ENCODE data around the gene FOXN3.

Gene FOXN3

DNA sequence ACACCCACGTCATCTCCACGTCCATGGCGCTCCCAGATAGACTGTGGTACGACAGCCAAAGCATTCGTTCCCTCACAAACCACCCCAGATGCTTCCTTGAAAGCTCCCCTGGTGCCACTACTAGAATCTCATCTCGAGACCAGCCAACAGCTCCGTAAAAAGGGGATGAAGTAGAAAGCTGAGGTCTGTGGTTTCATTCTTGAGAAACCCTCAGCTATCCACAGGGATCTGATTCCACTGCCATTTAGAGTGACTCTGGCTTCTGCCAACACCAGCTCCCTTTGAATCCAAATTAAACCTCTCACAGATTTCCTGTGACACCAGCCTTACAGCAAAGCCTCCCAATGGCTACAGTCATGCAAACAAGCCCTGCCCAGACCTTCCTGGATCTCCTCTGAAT, 18.5 kb upstream of the FOXN3 start:
- DNase-seq (ENCODE audit: low read depth in 1 of 2, low spot score in 1 of 2): no peak

DNA sequence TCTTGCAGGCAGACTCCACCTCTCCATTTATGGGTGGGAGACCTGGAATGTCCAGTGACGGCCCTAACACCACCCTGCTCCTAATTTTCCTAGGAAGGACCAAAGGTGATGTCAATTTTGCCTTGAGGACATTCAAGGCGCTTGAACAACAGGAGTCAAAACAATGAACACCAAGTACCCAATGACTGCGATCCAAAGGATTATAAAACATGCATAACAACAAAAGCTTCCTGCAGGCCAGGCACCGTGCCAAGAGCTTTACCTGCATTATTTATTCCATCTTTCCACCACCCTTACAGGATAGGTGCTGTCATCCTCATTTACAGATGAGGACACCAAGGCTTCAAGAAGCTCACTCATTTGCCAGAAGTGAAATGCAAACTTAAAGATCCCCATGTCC, 15.2 kb upstream of the FOXN3 start:
- DNase-seq (ENCODE audit: low read depth in 1 of 2, low spot score in 1 of 2): no peak

DNA sequence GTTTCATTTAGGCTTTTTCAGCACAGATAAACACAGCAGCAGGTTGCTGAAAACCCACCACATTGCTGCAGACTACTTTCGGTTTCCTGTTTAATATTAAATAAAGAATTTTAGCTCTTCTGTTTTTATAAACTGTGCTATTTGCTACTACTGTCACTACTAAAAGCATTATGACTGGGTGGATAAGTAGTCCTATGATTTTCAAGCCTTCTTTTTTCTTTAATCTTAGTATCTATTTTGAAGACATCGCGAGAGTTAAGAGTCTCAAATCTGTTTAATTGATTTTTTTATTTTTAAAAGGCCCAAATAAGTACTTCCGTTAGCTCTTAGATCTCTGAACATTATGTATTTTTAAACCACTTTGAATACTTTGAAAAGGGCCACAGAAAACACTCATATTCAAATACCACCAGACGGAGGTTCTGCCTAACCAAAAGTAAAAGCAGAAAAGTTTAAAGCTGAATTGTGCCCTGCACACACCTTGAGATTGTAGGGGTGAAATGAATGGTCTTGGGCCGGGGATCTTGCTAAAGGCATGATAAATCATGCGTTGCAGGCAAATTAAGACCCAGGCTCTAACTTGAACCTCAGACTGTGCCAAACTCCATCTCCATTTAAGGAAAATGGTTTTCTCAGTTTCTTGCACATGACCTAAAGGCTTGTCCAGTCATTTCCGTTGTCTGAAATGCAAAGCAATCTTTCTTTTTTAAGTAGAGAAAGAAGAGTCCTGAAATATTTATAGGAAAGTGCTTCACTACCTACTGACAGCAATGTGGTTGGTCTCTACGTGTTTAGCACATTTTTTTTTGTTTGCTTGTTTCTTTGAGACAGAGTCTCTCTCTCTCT, 13.6 kb upstream of the FOXN3 start:
- DNase-seq (ENCODE audit: low read depth in 1 of 2, low spot score in 1 of 2): peak in 1 of 2 donors; percentile 63

- DNase-seq (ENCODE audit: low read depth in 1 of 2, low spot score in 1 of 2): peak in 1 of 2 donors; percentile 52
These were observed 12.5 kb upstream of the FOXN3 start for GRCh38 chr14:89429199-89430181.

GRCh38 chr14:89428546-89429198, 11.6 kb upstream of the FOXN3 start:
- no peak for DNase-seq (ENCODE audit: low read depth in 1 of 2, low spot score in 1 of 2)

DNA sequence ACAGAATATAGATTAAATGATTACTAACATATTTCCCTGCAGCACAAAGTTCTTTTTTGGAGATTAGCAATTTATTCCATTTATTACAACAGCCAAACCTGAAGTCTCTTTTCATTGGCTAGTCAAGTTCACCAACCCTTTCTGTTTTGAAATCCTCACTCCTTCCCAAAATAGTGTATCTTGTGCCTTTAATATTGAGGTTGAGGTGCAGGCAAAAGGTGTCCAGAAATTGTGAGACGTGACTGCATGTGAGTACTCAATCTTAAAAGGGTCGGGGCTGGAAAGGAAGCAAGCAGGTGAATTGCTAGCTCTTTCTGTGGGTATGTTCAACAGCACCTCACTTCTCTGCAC, 11.1 kb upstream of the FOXN3 start:
- no peak for DNase-seq (ENCODE audit: low read depth in 1 of 2, low spot score in 1 of 2)

- no peak for DNase-seq (ENCODE audit: low read depth in 1 of 2, low spot score in 1 of 2)
These were observed 10.6 kb upstream of the FOXN3 start for GRCh38 chr14:89427426-89428172.

GRCh38 chr14:89425931-89426330, 8.9 kb upstream of the FOXN3 start:
- DNase-seq (ENCODE audit: low read depth in 1 of 2, low spot score in 1 of 2): no peak

- DNase-seq (ENCODE audit: low read depth in 1 of 2, low spot score in 1 of 2): no peak
These were observed 7.2 kb upstream of the FOXN3 start for GRCh38 chr14:89424241-89424640.

- no peak for DNase-seq (ENCODE audit: low read depth in 1 of 2, low spot score in 1 of 2)
These were observed 5.9 kb upstream of the FOXN3 start for GRCh38 chr14:89422952-89423345.

- peak in 1 of 2 donors; percentile 59 for DNase-seq (ENCODE audit: low read depth in 1 of 2, low spot score in 1 of 2)
These were observed 5.3 kb upstream of the FOXN3 start for GRCh38 chr14:89422181-89422951.

DNA sequence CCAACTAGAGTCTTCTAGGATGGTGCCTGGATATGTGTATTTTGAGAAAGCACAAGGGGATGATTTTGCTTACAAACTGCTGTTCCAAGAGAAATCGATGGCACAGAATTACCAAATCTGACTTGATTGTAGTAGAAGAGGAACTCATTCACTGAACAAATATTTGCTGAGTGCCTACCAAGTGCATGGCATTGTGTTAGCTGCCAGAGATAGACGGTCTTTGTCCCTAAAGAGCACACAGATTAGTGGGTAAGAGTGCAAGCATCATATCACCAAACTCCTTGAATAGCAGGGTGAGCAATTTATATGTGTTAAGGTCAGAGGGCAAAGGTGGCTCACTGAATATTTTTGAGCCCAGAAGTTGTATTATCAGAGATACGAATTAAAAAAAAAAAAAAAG, 3.5 kb upstream of the FOXN3 start:
- no peak for DNase-seq (ENCODE audit: low read depth in 1 of 2, low spot score in 1 of 2)

- no peak for DNase-seq (ENCODE audit: low read depth in 1 of 2, low spot score in 1 of 2)
These were observed 3.0 kb upstream of the FOXN3 start for GRCh38 chr14:89419973-89420482.

DNA sequence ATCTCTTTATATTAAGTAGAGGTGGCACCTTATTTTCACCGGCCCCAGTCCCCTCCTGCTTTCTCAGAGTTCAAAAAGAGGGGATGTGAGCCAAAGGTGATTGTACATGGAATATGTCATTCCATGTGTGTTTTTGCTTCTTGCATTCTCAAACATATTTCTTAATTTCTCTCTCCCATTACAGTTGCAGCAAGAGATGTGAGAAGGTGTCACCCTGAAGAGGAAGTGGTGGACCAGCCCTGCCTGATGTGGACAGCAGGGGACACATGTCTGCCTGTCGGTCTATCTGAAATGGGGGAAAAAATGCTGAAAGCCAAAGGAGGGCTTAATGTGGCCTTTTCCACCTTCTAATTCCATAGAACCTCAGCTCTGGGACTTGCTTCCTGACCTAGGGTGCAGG, 1.9 kb upstream of the FOXN3 start:
- DNase-seq (ENCODE audit: low read depth in 1 of 2, low spot score in 1 of 2): no peak

- DNase-seq (ENCODE audit: low read depth in 1 of 2, low spot score in 1 of 2): no peak
These were observed 1.4 kb upstream of the FOXN3 start for GRCh38 chr14:89418452-89418851.

DNA sequence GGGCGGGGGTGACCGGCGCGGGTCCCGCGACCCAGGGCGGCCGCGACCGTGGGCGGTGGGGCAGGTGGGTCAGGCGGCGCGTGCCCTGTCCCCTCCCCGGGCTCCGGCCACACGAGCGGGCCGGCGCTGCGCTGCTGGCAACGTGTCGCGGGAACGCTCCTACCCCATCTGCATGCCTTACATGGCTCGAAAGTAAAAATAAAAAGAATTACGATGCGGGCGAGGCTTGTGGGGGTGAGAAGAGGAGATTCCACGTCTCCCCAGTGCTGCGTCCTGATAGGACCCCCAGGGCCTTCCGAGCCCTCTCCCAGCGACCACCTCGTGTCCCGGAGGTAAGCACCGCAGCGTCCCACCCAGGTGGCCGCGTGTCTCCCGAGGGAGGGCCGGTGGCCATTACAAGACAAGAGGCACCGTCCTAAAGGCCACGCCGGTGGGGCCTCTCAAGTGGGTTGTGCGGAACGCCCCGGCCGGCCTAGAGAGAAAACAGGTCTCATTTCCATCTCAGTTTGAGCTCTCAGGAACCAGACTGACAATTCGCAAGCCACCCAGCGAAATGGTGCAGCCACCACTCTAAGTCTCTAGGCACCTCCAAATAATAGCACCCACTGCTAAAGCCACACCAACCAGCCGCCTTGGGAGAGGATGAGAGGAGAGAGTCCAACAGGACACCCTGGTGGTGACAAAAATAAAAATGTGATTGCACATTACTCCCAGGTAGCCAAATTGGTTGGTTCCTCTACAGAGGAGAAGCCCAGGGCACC, 612 bp upstream of the FOXN3 start:
- DNase-seq (ENCODE audit: low read depth in 1 of 2, low spot score in 1 of 2): peak; percentile 53 to 56

GRCh38 chr14:89416002-89416995, 734 bp downstream of the FOXN3 start:
- peak; percentile 98 to 100 for DNase-seq (ENCODE audit: low read depth in 1 of 2, low spot score in 1 of 2)

GRCh38 chr14:89415159-89415558, 1.9 kb downstream of the FOXN3 start:
- DNase-seq (ENCODE audit: low read depth in 1 of 2, low spot score in 1 of 2): no peak

Data from activated CD4-positive, alpha-beta T cell treated with anti-CD3 and anti-CD28 coated beads, Interleukin-2, amount 50 U/mL, for 24 hours (primary cell).